ENCODE results near the gene FBXW8.
A peak's percentile ranks its signal among the peaks of the same experiment; 100 is the strongest.

The FBXW8 gene

GRCh38 chr12:116884871-116885270 is 25.9 kb upstream of the FBXW8 start:
- no CpG with 5 or more reads among the region's 3 CpGs for WGBS (ENCODE audit: extremely low coverage, insufficient coverage, insufficient read length)
- H3K9ac ChIP-seq (ENCODE audit: low read length): no peak overlapping the region
- no peaks in the 10 kb centered on the region for H3K9me3 ChIP-seq (ENCODE audit: insufficient read depth, low read depth, low read length)
- no peak for DNase-seq
- H2BK12ac ChIP-seq (ENCODE audit: low read length): no peak overlapping the region
- H4K91ac ChIP-seq (ENCODE audit: low read depth, low read length): no peak overlapping the region
- H2BK120ac ChIP-seq (ENCODE audit: insufficient read depth, low read length, poor library complexity): no peak overlapping the region
- H2AK5ac ChIP-seq (ENCODE audit: low read length): no peak overlapping the region
- H3K4me3 ChIP-seq (ENCODE audit: low read depth, low read length): no peak overlapping the region
- no peaks in the 10 kb centered on the region for H3K79me1 ChIP-seq (ENCODE audit: low read length)
- H4K12ac ChIP-seq (ENCODE audit: low read depth, low read length): no peak overlapping the region
- H4K8ac ChIP-seq (ENCODE audit: low read depth, low read length): no peak overlapping the region
- no peak overlapping the region for H3K4ac ChIP-seq (ENCODE audit: low read depth, low read length)
- no peak overlapping the region for H2AFZ ChIP-seq (ENCODE audit: insufficient read depth, low read length, poor library complexity)
- no peaks in the 10 kb centered on the region for H3K36me3 ChIP-seq (ENCODE audit: control insufficient read depth in 1 of 2, insufficient read depth in 2 of 2, low read length in 2 of 2)
- no peak overlapping the region for H3K18ac ChIP-seq (ENCODE audit: low read length)
- H3K27ac ChIP-seq (ENCODE audit: low read depth, low read length): no peak overlapping the region
- H2BK5ac ChIP-seq (ENCODE audit: low read depth, low read length, poor library complexity): no peak overlapping the region
- no peaks in the 10 kb centered on the region for H3K79me2 ChIP-seq (ENCODE audit: control insufficient read depth, insufficient read depth, low read length, poor library complexity)
- H3K14ac ChIP-seq (ENCODE audit: low read length): no peak overlapping the region
- no peak overlapping the region for H3K4me2 ChIP-seq (ENCODE audit: low read length)
- H3K23ac ChIP-seq (ENCODE audit: low read length): no peak overlapping the region
- H3K27me3 ChIP-seq (ENCODE audit: insufficient read depth, low read length): peaks cover 33% of the 10 kb centered on the region
- peaks cover 6 to 11% of the 10 kb centered on the region in 2 experiments for H3K4me1 ChIP-seq (ENCODE audit: control insufficient read depth in 1 of 2, insufficient read depth in 2 of 2, low read length in 2 of 2)

GRCh38 chr12:116885491-116885890 is 25.3 kb upstream of the FBXW8 start:
- no peaks in the 10 kb centered on the region for H3K9me3 ChIP-seq (ENCODE audit: insufficient read depth, low read depth, low read length)
- H3K27me3 ChIP-seq (ENCODE audit: insufficient read depth, low read length): peaks cover 27% of the 10 kb centered on the region
- H4K91ac ChIP-seq (ENCODE audit: low read depth, low read length): no peak overlapping the region
- no peak overlapping the region for H2AK5ac ChIP-seq (ENCODE audit: low read length)
- DNase-seq: peak in 1 of 2 donors; percentile 46
- no peaks in the 10 kb centered on the region for H3K79me2 ChIP-seq (ENCODE audit: control insufficient read depth, insufficient read depth, low read length, poor library complexity)
- no peak overlapping the region for H2BK120ac ChIP-seq (ENCODE audit: insufficient read depth, low read length, poor library complexity)
- H3K4me3 ChIP-seq (ENCODE audit: low read depth, low read length): no peak overlapping the region
- H4K8ac ChIP-seq (ENCODE audit: low read depth, low read length): no peak overlapping the region
- no peak overlapping the region for H3K18ac ChIP-seq (ENCODE audit: low read length)
- no peak overlapping the region for H3K9ac ChIP-seq (ENCODE audit: low read length)
- H2BK5ac ChIP-seq (ENCODE audit: low read depth, low read length, poor library complexity): no peak overlapping the region
- H3K23ac ChIP-seq (ENCODE audit: low read length): no peak overlapping the region
- no CpG with 5 or more reads among the region's 2 CpGs for WGBS (ENCODE audit: extremely low coverage, insufficient coverage, insufficient read length)
- no peak overlapping the region for H2BK12ac ChIP-seq (ENCODE audit: low read length)
- no peak overlapping the region for H3K4ac ChIP-seq (ENCODE audit: low read depth, low read length)
- no peak overlapping the region for H2AFZ ChIP-seq (ENCODE audit: insufficient read depth, low read length, poor library complexity)
- H3K36me3 ChIP-seq (ENCODE audit: control insufficient read depth in 1 of 2, insufficient read depth in 2 of 2, low read length in 2 of 2): no peaks in the 10 kb centered on the region
- no peak overlapping the region for H3K27ac ChIP-seq (ENCODE audit: low read depth, low read length)
- no peak overlapping the region for H4K12ac ChIP-seq (ENCODE audit: low read depth, low read length)
- H3K4me1 ChIP-seq (ENCODE audit: control insufficient read depth in 1 of 2, insufficient read depth in 2 of 2, low read length in 2 of 2): peaks cover 4 to 8% of the 10 kb centered on the region in 2 experiments
- no peaks in the 10 kb centered on the region for H3K79me1 ChIP-seq (ENCODE audit: low read length)
- no peak overlapping the region for H3K4me2 ChIP-seq (ENCODE audit: low read length)
- H3K14ac ChIP-seq (ENCODE audit: low read length): no peak overlapping the region

- no peak overlapping the region for H4K91ac ChIP-seq (ENCODE audit: low read depth, low read length)
- no peaks in the 10 kb centered on the region for H3K79me2 ChIP-seq (ENCODE audit: control insufficient read depth, insufficient read depth, low read length, poor library complexity)
- no peak overlapping the region for H3K4me3 ChIP-seq (ENCODE audit: low read depth, low read length)
- H2BK120ac ChIP-seq (ENCODE audit: insufficient read depth, low read length, poor library complexity): no peak overlapping the region
- H2AK5ac ChIP-seq (ENCODE audit: low read length): no peak overlapping the region
- WGBS (ENCODE audit: extremely low coverage, insufficient coverage, insufficient read length): no CpG with 5 or more reads among the region's 1 CpG
- no peak overlapping the region for H3K14ac ChIP-seq (ENCODE audit: low read length)
- H3K27me3 ChIP-seq (ENCODE audit: insufficient read depth, low read length): peaks cover 11% of the 10 kb centered on the region
- no peaks in the 10 kb centered on the region for H3K9me3 ChIP-seq (ENCODE audit: insufficient read depth, low read depth, low read length)
- DNase-seq: no peak
- H3K18ac ChIP-seq (ENCODE audit: low read length): no peak overlapping the region
- H3K4me2 ChIP-seq (ENCODE audit: low read length): no peak overlapping the region
- H2BK12ac ChIP-seq (ENCODE audit: low read length): no peak overlapping the region
- no peak overlapping the region for H3K23ac ChIP-seq (ENCODE audit: low read length)
- no peak overlapping the region for H3K4ac ChIP-seq (ENCODE audit: low read depth, low read length)
- no peaks in the 10 kb centered on the region for H3K79me1 ChIP-seq (ENCODE audit: low read length)
- H3K4me1 ChIP-seq (ENCODE audit: control insufficient read depth in 1 of 2, insufficient read depth in 2 of 2, low read length in 2 of 2): no peaks in the 10 kb centered on the region
- H3K36me3 ChIP-seq (ENCODE audit: control insufficient read depth in 1 of 2, insufficient read depth in 2 of 2, low read length in 2 of 2): no peaks in the 10 kb centered on the region
- H2AFZ ChIP-seq (ENCODE audit: insufficient read depth, low read length, poor library complexity): no peak overlapping the region
- no peak overlapping the region for H4K8ac ChIP-seq (ENCODE audit: low read depth, low read length)
- H3K27ac ChIP-seq (ENCODE audit: low read depth, low read length): no peak overlapping the region
- H4K12ac ChIP-seq (ENCODE audit: low read depth, low read length): no peak overlapping the region
- H2BK5ac ChIP-seq (ENCODE audit: low read depth, low read length, poor library complexity): no peak overlapping the region
- no peak overlapping the region for H3K9ac ChIP-seq (ENCODE audit: low read length)
These were observed 23.5 kb upstream of the FBXW8 start for GRCh38 chr12:116887244-116887643.

- no peak overlapping the region for H3K9ac ChIP-seq (ENCODE audit: low read length)
These were observed 22.9 kb upstream of the FBXW8 start for GRCh38 chr12:116887897-116888296.

More at GRCh38 chr12:116887897-116888296, 22.9 kb upstream of the FBXW8 start:
- H3K36me3 ChIP-seq (ENCODE audit: control insufficient read depth in 1 of 2, insufficient read depth in 2 of 2, low read length in 2 of 2): no peaks in the 10 kb centered on the region
- no peaks in the 10 kb centered on the region for H3K79me2 ChIP-seq (ENCODE audit: control insufficient read depth, insufficient read depth, low read length, poor library complexity)
- no peak overlapping the region for H3K27ac ChIP-seq (ENCODE audit: low read depth, low read length)
- H3K79me1 ChIP-seq (ENCODE audit: low read length): no peaks in the 10 kb centered on the region
- H3K4me2 ChIP-seq (ENCODE audit: low read length): no peak overlapping the region
- H4K12ac ChIP-seq (ENCODE audit: low read depth, low read length): no peak overlapping the region
- DNase-seq: no peak
- H4K8ac ChIP-seq (ENCODE audit: low read depth, low read length): no peak overlapping the region
- no peak overlapping the region for H2BK120ac ChIP-seq (ENCODE audit: insufficient read depth, low read length, poor library complexity)
- no peaks in the 10 kb centered on the region for H3K4me1 ChIP-seq (ENCODE audit: control insufficient read depth in 1 of 2, insufficient read depth in 2 of 2, low read length in 2 of 2)
- no peak overlapping the region for H2BK5ac ChIP-seq (ENCODE audit: low read depth, low read length, poor library complexity)
- H2AFZ ChIP-seq (ENCODE audit: insufficient read depth, low read length, poor library complexity): no peak overlapping the region
- H4K91ac ChIP-seq (ENCODE audit: low read depth, low read length): no peak overlapping the region
- no peaks in the 10 kb centered on the region for H3K9me3 ChIP-seq (ENCODE audit: insufficient read depth, low read depth, low read length)
- no peak overlapping the region for H3K18ac ChIP-seq (ENCODE audit: low read length)
- no peak overlapping the region for H2AK5ac ChIP-seq (ENCODE audit: low read length)
- no peak overlapping the region for H2BK12ac ChIP-seq (ENCODE audit: low read length)
- H3K14ac ChIP-seq (ENCODE audit: low read length): no peak overlapping the region
- WGBS (ENCODE audit: extremely low coverage, insufficient coverage, insufficient read length): no CpG with 5 or more reads among the region's 6 CpGs
- peaks cover 5% of the 10 kb centered on the region for H3K27me3 ChIP-seq (ENCODE audit: insufficient read depth, low read length)
- no peak overlapping the region for H3K23ac ChIP-seq (ENCODE audit: low read length)
- H3K4ac ChIP-seq (ENCODE audit: low read depth, low read length): no peak overlapping the region
- H3K4me3 ChIP-seq (ENCODE audit: low read depth, low read length): no peak overlapping the region
